Cardiac fibroblast (primary cell): ENCODE results near the gene OBSL1.
A peak's percentile ranks its signal among the peaks of the same experiment; 100 is the strongest.

Source experiments
- DNase-seq, 2 donors: peaks; one replicate each; pipeline versions ENCODE4 v3.0.0 to v3.0.0-alpha.2; 2010; ENCODE audit warnings: low read depth in 2 of 2
- H3K4me3 ChIP-seq, 2 donors: replicated peaks in 1 of 2; 1 replicate in 1 of 2; 2 replicates in 1 of 2; pipeline ENCODE4 v1.5.1; 2011; ENCODE audit warnings: low read depth in 2 of 2, low read length in 2 of 2, mild to moderate bottlenecking in 2 of 2, moderate library complexity in 1 of 2
- CTCF ChIP-seq: IDR thresholded peaks from one replicate; pipeline ENCODE4 v1.5.1; 2011; ENCODE audit warnings: low read depth, mild to moderate bottlenecking, low read length, inconsistent platforms

OBSL1 gene

GRCh38 chr2:219561179-219562048 is 9.9 kb downstream of the OBSL1 start:
- H3K4me3 ChIP-seq: no peak overlapping the region
- no peak for DNase-seq
- no peak for TF ChIP-seq CTCF

- no peak for DNase-seq
- TF ChIP-seq CTCF: no peak
- no peak overlapping the region for H3K4me3 ChIP-seq
Observed at GRCh38 chr2:219560893-219561178, 10.5 kb downstream of the OBSL1 start.

- peak in 1 of 2 donors; percentile 6 for DNase-seq
- TF ChIP-seq CTCF: peak; percentile 74
Observed at GRCh38 chr2:219560037-219560892, 11.1 kb downstream of the OBSL1 start.

GRCh38 chr2:219559156-219559915 is 12.0 kb downstream of the OBSL1 start:
- TF ChIP-seq CTCF: no peak
- no peak overlapping the region for H3K4me3 ChIP-seq
- DNase-seq: peak in 1 of 2 donors; percentile 32

More at GRCh38 chr2:219560037-219560892, 11.1 kb downstream of the OBSL1 start:
- no peak overlapping the region for H3K4me3 ChIP-seq

- no peak overlapping the region for H3K4me3 ChIP-seq
- no peak for TF ChIP-seq CTCF
- DNase-seq: no peak
Observed at GRCh38 chr2:219557791-219558785, 13.3 kb downstream of the OBSL1 start.
